ENCODE measurements around the gene NUCB2.
"Not testable (repeated sequence)": the region's sequence is repeated elsewhere in the genome, so short reads cannot be mapped to it uniquely, and the experiment has no call there.

NUCB2 gene

DNA sequence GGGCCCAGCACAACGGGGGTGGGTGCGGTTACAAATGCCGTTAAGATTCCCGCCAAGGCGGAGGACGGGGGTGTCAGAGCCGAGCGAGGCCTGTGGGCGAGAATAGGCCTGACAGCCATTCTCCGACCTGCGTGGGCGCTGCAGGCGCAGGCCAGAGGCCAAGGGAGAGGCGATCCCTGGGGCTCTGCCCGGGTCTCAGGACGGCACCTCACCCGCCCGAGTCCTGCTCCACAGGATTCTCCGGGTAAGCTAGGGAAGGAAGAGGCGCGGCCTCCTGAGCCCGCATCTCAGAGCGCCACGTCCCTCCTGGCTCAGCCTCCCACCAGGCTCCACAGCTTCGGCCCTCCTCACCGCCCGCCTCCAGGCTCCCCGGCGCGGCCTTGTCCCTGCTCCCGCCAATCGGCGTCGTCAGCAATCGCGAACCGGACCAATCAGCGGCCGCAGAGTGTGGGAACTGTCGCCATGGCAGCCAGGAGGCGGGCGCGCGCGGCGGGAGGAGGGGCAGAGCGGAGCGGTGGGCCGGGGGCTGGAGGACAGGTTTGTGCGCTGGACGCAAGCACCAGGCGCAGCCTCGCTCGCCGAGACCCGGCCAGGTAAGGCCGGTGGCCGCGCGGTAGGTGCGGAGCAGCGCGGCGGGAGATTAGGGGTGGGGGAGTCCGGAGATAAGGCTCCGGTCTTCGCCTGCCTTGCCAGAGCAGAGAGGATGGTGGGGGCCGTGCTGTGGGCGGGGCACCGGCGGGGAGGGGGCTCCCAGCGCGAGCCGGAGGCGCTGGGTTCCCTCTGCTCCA lies at the start of gene NUCB2:
Gene NUCB2, plus strand, starts transcription at position 504 of the 788 bp plus-strand sequence. CDS start 18,585 bp downstream, outside the sequence.
- DNase-seq (ENCODE audit: low read depth, low spot score), result peak; percentile 98

DNA sequence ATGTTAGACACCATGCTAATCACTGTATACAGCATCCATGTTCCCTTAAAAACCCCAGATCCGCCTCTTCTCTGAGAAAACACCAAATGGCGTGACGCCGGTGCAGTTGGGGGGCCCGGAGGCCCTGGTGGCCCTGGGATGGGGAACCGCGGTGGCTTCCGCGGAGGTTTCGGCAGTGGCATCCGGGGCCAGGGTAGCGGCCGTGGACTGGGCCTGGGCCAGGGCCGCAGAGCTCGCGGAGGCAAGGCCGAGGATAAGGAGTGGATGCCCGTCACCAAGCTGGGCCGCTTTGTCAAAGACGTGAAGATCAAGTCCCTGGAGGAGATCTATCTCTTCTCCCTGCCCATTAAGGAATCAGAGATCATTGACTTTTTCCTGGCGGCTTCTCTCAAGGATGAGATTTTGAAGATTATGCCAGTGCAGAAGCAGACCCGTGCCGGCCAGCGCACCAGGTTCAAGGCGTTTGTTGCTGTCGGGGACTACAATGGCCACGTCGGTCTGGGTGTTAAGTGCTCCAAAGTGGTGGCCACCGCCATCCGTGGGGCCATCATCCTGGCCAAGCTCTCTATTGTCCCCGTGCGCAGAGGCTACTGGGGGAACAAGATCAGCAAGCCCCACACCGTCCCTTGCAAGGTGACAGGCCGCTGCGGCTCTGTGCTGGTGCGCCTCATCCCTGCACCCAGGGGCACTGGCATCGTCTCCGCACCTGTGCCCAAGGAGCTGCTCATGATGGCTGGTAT lies 48.2 kb upstream of the NUCB2 start:
- DNase-seq (ENCODE audit: low read depth, low spot score), result not testable (repeated sequence)

DNA sequence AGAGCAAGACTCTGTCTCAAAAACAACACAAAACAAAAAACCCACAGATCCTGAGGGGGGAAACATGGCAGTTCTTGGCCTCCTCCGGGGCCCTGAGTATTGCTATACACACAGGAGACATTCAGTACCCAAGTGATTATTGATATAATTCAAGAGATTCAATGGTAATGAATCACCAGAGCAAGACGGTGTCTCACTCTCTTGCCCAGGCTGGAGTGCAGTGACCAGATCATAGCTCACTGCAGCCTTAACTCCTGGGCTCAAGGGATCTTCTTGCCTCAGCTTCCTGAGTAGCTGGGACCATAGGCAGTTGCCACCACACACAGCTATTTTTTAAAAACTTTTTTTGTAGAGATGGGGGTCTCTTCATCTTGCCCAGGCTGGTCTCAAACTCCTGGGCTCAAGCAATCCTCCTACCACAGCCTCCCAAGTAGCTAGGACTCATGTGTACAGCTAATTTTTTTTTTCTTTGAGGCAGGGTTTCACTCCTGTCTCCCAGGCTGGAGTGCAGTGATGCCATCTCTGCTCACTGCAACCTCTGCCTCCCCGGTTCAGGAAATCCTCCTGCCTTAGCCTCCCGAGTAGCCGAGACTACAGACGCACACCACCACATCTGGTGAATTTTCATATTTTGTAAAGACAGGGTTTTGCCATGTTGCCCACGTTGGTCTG lies 46.9 kb upstream of the NUCB2 start:
- DNase-seq (ENCODE audit: low read depth, low spot score), result no peak

DNA sequence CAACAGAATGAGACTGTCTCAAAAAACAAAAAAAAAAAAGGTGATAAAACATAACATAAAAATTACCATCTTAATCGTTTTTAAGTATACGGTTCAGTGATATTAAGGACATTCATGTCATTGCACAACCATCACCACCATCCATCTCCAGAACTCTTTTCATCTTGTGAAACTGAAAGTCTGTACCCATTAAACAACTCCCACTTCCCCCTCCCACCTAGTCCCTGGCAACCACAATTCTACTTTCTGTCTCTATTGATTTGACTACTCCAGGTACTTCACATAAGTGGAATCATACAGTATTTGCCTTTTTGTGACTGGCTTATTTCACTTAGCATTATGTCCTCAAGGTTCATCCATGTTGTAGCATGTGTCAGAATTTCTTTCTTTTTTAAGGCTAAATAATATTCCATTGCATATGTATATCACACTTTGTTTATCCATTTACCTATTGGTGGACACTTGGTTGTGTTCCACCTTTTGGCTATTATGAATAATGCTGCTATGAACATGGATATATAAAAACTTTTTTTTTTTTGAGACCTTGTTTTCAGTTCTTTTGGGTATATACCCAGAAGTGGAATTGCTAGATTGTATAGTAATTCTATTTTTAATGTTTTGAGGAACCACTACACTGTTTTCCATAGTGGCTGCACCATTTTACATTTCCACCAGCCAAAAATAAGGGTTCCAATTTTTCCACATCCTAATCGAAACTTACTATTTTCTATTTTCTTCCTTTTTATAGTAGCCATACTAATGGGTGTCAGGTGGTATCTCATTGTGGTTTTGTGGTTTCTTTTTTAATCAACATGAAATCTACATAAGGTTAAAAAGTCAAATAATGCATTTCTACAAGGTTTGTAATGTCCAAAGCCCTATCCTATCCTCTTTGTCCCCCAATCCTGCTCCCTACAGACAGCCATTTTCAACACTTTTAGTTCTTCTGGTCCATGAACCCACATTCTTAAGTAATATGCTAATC lies 45.4 kb upstream of the NUCB2 start:
- DNase-seq (ENCODE audit: low read depth, low spot score), result no peak

DNA sequence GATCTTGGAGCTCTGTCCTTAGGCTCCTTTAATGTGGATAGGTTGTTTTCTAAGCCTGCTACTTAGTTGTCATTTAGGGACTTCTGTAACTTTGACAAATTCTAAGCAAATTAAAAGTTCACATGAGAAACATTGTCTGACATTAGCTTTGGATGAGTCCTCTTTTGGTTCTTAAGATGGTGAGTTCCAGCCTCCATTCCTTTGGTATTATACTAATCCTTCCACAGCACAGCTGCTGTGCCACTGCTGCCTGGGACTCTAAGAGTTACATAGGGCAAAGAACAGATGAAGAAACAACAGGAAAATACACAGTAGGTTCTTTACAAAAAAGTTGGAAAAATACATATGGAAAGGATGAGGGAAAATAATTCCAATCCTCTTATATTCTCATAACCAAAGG lies 43.4 kb upstream of the NUCB2 start:
- no peak for DNase-seq (ENCODE audit: low read depth, low spot score)

DNA sequence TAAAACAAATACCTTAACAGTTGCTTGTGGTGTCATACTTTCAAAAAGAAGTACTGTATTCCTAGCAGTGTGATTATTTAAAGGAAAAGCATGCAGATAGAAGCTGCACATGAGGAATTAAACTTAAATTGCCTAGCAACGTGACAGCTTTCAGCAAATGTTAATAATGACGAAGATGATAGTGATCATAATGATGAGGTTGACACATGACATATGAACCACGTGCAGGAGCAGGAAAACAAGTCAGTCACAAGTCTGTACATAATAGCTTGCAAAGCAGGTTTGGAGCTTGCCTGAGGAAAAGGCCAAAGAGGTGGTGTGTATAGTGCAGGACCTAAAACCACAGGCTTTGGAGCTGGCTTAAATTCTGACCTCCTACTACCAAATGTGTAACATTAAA lies 38.2 kb upstream of the NUCB2 start:
- DNase-seq (ENCODE audit: low read depth, low spot score), result no peak

DNA sequence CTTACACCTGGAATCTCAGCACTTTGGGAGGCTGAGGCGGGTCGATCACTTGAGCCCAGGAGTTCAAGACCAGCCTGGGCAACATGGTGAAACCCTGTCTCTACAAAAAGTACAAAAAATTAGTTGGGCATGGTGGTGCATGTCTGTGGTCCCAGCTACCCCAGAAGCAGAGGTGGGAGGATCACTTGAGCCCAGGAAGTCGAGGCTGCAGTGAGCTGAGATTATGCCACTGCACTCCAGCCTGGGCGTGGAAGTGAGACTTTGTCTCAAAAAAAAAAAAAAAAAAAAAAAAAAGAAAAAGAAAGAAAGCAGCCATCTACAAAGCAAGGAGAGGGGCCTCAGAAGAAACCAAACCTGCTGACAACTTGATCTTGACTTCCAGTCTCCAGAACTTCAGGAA lies 36.6 kb upstream of the NUCB2 start:
- not testable (repeated sequence) for DNase-seq (ENCODE audit: low read depth, low spot score)

DNA sequence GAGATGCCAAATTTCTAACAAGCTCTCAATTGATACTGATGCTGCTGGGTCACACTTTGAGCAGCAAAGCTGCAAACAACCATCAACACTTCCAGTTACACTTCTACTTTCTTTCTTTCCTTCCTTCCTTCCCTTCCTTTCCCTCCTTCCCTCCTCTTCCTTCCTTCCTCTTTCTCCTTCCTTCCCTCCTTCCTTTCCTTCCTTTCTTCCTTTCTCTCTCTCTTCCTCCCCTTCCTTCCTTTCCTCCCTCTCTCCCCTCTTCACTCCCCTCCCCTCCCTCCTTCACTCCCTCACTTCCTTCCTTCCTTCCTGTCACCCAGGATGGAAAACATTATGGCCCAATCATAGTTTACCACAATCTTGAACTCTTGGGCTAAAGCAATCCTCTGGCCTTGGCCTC lies 35.8 kb upstream of the NUCB2 start:
- no peak for DNase-seq (ENCODE audit: low read depth, low spot score)

DNA sequence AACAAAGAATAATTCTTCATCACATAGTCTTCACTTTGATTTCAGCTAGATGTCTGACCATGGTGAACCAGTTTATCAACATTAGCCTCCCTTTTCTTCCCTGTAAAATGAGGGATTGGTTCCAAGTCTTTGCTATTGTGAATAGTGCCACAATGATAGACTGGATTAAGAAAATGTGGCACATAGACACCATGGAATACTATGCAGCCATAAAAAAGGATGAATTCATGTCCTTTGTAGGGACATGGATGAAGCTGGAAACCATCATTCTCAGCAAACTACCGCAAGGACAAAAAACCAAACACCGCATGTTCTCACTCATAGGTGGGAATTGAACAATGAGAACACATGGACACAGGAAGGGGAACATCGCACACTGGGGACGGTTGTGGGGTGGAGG lies 33.6 kb upstream of the NUCB2 start:
- DNase-seq (ENCODE audit: low read depth, low spot score), result not testable (repeated sequence)

DNA sequence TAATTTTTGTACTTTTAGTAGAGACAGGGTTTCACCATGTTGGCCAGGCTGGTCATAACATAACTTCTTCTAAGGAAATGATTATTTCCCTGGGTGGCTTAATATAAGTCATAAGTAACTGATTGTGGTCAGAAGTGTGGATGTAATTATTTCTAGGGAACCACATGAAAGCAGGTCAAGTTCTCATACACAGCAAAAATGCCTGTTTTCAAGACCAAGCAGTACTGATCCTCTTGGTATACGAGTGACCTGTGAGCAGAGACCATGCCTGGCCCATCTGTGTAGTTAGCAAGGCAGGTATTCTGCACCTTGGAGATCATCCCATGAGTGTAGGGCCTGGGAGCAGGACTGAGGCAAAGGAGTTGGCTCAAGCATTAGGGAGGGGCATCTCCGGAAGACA lies 32.5 kb upstream of the NUCB2 start:
- no peak for DNase-seq (ENCODE audit: low read depth, low spot score)

DNA sequence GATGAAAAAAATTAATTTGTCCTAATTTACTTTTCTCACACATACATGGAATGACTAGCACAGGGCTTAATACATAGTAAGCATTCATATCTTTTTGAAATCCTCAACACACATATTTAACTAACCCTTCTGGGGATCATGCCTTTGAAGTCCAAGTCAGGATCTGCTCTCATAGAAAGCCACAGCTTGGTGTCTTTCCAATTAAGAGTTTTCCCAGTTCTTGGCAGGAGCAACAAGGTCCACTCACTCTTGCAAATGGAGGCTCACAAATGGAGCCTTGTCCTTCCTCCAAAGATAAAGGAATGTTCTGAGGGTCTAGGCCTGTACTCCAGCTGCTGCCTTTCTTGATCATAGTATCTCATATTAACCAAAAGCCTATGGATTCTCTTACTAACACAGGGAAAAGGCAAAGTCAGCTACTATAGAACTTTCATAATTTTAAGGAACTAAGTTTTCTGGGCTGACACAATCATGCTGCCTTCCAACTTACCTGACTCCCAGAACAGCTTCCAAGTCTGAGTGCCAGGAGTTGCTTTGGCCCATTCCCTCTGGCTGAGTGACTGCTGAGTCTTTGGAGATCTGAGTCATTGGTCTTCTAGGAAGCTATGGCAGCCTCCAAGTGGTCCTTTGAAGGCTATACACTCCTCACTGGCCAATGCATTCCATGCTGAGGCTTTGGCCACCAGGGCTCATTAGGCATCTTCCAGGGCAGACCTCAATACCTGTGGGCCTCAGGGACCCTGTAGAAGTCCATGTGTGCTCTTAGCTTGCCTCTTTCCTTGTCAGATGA lies 25.8 kb upstream of the NUCB2 start:
- DNase-seq (ENCODE audit: low read depth, low spot score), result peak; percentile 23

DNA sequence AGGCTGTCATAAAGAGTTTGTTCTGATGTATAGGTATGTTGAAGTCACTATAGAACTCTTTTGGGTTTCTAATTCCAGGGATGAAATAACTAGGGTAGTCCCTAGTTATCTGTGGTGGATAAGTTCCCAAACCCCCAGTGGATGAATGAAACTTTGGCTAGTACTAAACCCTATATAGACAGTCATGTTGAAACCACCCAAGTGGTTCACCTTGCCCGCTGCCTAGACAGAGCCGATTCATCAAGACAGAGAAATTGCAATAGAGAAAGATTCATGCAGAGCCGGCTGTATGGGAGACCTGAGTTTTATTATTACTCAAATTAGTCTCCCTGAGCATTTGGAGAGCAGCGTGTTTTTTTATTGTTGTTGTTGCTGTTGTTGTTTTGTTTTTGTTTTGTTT lies 23.8 kb upstream of the NUCB2 start:
- no peak for DNase-seq (ENCODE audit: low read depth, low spot score)

DNA sequence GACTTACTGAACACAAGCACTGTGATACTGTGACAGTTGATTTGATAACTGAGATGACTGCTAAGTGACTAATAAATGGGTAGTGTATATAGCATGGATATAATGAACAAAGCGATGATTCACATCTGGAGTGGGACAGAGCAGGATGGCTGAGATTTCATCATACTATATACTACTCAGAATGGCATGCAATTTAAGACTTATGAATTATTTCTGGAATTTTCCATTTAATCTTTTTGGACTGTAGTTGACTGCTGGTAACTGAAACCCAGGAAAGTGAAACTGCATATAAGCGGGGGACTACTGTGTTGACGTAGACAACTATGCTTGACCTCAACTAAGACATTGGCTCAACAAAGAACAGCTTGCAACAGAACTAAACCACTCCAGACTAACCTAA lies 20.0 kb upstream of the NUCB2 start:
- DNase-seq (ENCODE audit: low read depth, low spot score), result peak; percentile 10

DNA sequence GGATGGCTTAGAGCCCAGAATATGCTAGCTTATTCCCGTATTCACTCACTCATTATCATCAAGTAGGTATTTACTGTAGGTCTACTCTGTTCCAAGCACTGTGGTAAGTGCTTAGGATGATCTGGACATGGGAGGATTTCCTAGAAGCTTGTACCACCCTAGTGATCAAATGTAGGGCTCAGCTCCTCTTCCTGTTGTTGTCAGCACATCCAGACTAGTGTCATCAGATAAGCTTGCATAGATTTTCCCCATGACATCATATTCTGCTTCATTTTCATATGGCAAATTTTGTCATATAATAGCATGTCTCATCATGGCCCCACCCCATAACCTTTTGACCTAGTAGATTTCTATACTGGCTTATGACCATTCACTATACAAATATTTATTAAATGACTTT lies 19.3 kb upstream of the NUCB2 start:
- no peak for DNase-seq (ENCODE audit: low read depth, low spot score)

DNA sequence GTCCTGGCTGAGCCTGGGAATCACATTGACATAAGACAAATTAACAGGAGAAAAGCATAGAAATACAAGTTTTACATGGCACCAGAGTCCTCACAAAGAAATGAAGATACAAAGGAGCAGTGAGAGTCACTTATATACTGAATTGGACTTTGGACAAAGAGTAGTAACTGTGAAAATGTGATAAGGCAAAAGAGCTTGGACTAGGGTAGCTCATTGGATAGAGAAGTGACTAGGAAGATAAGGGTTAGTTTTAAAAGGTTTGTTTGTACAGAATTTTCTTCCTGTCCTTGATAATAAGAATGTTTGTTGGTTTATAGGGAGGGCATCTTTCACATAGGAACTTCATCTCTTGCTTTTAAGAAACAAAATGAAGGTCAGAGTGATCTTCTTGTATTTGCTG lies 17.9 kb upstream of the NUCB2 start:
- no peak for DNase-seq (ENCODE audit: low read depth, low spot score)

DNA sequence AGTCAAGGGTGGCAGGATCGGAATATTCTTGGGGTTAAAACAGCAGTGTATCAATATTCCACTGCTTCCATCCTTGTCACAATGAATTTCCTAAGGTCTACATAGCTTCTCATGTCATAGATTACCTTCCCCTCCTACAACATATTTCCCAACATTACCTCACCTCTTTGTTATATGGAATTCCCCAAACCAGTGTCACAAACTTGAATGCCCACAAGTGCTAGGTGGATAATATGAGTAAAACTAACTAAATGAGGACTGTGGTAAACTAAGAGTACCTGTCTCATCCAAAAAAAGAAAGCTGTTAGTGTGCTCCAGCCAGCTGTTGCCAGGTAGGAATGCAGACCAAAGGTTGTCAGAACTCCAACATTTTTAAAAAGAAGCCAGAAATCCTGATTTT lies 17.0 kb upstream of the NUCB2 start:
- peak; percentile 6 for DNase-seq (ENCODE audit: low read depth, low spot score)

DNA sequence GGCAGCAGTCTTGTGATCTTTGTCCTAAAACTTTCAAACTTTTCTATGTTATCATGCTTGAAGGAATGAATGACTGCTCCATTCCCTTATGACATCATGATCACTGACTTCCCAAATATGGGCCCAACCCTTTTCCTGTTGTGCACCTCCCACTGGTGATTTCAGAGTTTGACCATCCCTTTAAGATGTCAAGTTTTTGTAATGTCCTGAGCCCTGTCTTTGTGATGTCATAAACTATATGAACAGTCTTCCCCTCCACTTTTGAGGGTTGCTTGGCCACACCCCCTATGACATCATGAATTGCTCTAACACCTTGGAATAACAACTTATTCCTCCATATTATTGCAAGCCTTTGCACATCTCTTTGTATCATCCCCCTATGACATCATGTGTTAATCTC lies 16.5 kb upstream of the NUCB2 start:
- no peak for DNase-seq (ENCODE audit: low read depth, low spot score)

DNA sequence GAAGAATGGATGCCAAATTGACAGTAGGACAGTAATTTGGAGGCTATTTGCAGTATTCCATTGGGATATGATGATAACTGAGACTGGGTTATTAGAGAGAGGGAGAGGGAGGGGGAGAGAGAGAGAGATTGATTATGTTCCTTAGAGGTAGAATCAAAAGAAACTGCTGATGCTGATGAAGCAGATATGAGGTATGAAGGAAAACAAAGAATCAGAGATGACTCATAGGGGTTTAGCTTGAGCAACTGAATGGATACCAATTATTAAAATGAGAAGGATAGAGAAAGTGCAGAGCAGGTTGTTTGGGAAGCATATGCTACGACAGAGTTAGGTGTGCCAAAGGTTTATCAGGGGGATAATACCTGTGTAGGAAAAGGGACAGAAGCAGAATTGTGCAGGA lies 12.8 kb upstream of the NUCB2 start:
- peak; percentile 14 for DNase-seq (ENCODE audit: low read depth, low spot score)

DNA sequence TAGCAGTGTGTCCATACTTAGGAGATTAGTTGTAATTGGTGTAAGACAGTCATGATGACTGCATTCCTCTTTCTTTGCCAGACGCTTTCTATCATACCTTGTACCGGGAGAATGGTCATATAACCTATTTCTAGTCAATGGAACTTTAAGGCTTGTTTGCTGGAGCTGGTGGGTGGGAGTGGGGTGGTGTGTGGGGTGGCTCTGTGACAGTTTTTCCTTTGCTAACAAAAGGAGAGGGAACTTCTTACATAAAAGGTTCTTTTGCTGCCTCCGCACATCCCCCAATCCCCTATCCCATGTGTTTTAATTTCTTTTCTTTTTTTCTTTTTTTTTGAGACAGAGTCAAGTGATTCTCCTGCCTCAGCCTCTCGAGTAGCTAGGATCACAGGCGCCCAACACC lies 9.8 kb upstream of the NUCB2 start:
- DNase-seq (ENCODE audit: low read depth, low spot score), result no peak

DNA sequence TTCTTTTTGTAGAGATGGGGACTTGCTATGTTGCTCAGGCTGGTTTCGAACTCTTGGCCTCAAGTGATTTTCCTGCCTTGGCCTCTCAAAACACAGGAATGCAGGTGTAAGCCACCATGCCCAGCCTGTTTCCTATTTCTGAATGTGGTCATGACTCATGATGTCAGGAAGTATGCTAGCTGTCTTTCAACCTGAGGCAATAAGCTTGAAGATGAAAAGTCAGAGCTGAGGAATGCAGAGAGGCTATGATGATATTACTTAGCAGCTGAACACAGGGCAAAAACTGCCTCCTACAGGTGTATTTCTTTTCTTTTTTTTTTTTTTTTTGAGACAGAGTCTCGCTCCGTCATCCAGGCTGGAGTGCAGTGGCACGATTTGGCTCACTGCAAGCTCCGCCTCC lies 9.0 kb upstream of the NUCB2 start:
- DNase-seq (ENCODE audit: low read depth, low spot score), result peak; percentile 26

DNA sequence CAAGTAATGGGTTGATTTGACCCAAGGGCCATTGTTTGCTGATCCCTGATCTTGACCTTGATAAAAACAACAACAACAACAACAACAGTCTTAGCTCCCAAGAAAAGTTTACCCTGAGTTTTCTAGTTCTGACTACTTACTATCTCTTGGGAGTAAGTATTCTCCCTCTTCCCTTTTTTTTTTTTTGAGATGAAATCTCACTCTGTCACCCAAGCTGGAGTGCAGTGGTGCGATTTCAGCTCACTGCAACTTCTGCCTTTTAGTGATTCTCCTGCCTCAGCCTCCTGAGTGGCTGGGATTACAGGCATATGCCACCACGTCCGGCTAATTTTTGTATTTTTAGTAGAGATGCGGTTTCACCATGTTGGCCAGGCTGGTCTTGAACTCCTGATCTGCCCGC lies 8.0 kb upstream of the NUCB2 start:
- DNase-seq (ENCODE audit: low read depth, low spot score), result not testable (repeated sequence)

Data from astrocyte of the hippocampus (primary cell).